Astrocyte (in vitro differentiated cells and primary cell): ENCODE results near the gene FBXO27.

ENCODE experiments used
- CTCF ChIP-seq: IDR thresholded peaks from 2 replicates; pipeline ENCODE4 v1.5.1; 2011; ENCODE audit warnings: low read depth, mild to moderate bottlenecking, inconsistent platforms, low read length, moderate library complexity; ENCODE audit not compliant: insufficient read depth
- EZH2 ChIP-seq: IDR thresholded peaks from 2 replicates; pipeline ENCODE4 v1.6.1; 2012; ENCODE audit warnings: mild to moderate bottlenecking, low read length, inconsistent platforms; ENCODE audit not compliant: insufficient read depth

- TF ChIP-seq EZH2 (no peak), CTCF (no peak)
Observed at GRCh38 chr19:39070888-39071287, 38.5 kb upstream of the FBXO27 start.
